ENCODE measurements around the gene ARHGAP24. TPM values are rescaled to one million over a fixed set of nuclear protein-coding genes. Genes with fewer than 3 reads are reported as not detected.

The ARHGAP24 gene
- total RNA-seq, 1 experiment from 2014 or later, result 17.4 TPM

GRCh38 chr4:86032476-86033022 lies 557.6 kb downstream of the ARHGAP24 start:
- in situ Hi-C loops (cut with HindIII; ENCODE audit: low pct_unique_long_range_greater_than_20kb, low sequenced_read_pairs), result no loop called here
- no peak overlapping the region for H3K4me3 ChIP-seq (ENCODE audit: low read depth in 2 of 2, low read length in 2 of 2)
- DNase-seq (ENCODE audit: low read depth, low spot score), result no peak
- no peaks in the 10 kb centered on the region for H3K36me3 ChIP-seq (ENCODE audit: control insufficient read depth, insufficient read depth, low read length)
- ChIA-PET CTCF (no interaction called here), POLR2A (no interaction called here)
- no peaks in the 10 kb centered on the region for H3K9me3 ChIP-seq (ENCODE audit: control insufficient read depth, insufficient read depth, low read depth, low read length)
- H3K27me3 ChIP-seq (ENCODE audit: control insufficient read depth, insufficient read depth, low read length), result no peaks in the 10 kb centered on the region
- intact Hi-C loops (cut with micrococcal nuclease; ENCODE audit: unreplicated experiment), result no loop called here
- no TSS peak for BruUV-seq (replicated peaks)
- no peak overlapping the region for H3K27ac ChIP-seq (ENCODE audit: low read length)
- no peak for TF ChIP-seq TCF7L2 (IDR thresholded peaks at IDR 0.05; ENCODE audit: low read depth, low read length)
- TF ChIP-seq REST (IDR thresholded peaks at IDR 0.05; ENCODE audit: insufficient read depth in 1 of 2, low read depth in 2 of 2, low read length in 1 of 2), result no peak
- no peak for TF ChIP-seq CTCF (IDR thresholded peaks at IDR 0.05)
- TF ChIP-seq POLR2AphosphoS5 (IDR thresholded peaks at IDR 0.05; ENCODE audit: low read depth, low read length), result no peak
- no peak for TF ChIP-seq SIN3A (IDR thresholded peaks at IDR 0.05; ENCODE audit: borderline replicate concordance, insufficient read depth, low read depth, low read length)
- H3K4me1 ChIP-seq (ENCODE audit: control insufficient read depth, insufficient read depth, low read length), result no peaks in the 10 kb centered on the region
- no peak for ATAC-seq

- in situ Hi-C loops (cut with HindIII; ENCODE audit: low pct_unique_long_range_greater_than_20kb, low sequenced_read_pairs), result no loop called here
- Histone ChIP-seq H3K9me3 (ENCODE audit: control insufficient read depth, insufficient read depth, low read depth, low read length) (no peaks in the 10 kb centered on the region), H3K27ac (ENCODE audit: low read length) (no peak overlapping the region), H3K27me3 (ENCODE audit: control insufficient read depth, insufficient read depth, low read length) (no peaks in the 10 kb centered on the region), H3K36me3 (ENCODE audit: control insufficient read depth, insufficient read depth, low read length) (no peaks in the 10 kb centered on the region), H3K4me3 (ENCODE audit: low read depth in 2 of 2, low read length in 2 of 2) (no peak overlapping the region), H3K4me1 (ENCODE audit: control insufficient read depth, insufficient read depth, low read length) (no peaks in the 10 kb centered on the region)
- no TSS peak for BruUV-seq (replicated peaks)
- intact Hi-C loops (cut with micrococcal nuclease; ENCODE audit: unreplicated experiment), result no loop called here
- TF ChIP-seq POLR2AphosphoS5 (IDR thresholded peaks at IDR 0.05; ENCODE audit: low read depth, low read length) (no peak), TCF7L2 (IDR thresholded peaks at IDR 0.05; ENCODE audit: low read depth, low read length) (no peak), SIN3A (IDR thresholded peaks at IDR 0.05; ENCODE audit: borderline replicate concordance, insufficient read depth, low read depth, low read length) (no peak), REST (IDR thresholded peaks at IDR 0.05; ENCODE audit: insufficient read depth in 1 of 2, low read depth in 2 of 2, low read length in 1 of 2) (no peak), CTCF (IDR thresholded peaks at IDR 0.05) (no peak)
- ChIA-PET POLR2A (no interaction called here), CTCF (no interaction called here)
- ATAC-seq (no peak), DNase-seq (ENCODE audit: low read depth, low spot score) (no peak)
Measured at GRCh38 chr4:86033171-86033570, 558.2 kb downstream of the ARHGAP24 start.
